SK-N-DZ (cell line): ENCODE data around the gene TOM1L2.

Experiments used
- small RNA-seq, 2 experiments: library from RNA; depleted of rRNA; stranded (forward); fragments of <200 nt; gene quantifications; one replicate each; pipeline ENCODE3, GENCODE V24; 2014

Gene TOM1L2

Small RNA genes lying within 50 kb of the gene (small RNA-seq; reads per million reads assigned to genes)
- 0.16 to 1.5 reads per million in 2 experiments for gene MIR33B
- gene MIR6777: 0 to 0.31 reads per million in 2 experiments
